ENCODE data around the gene CDC42EP2.

The CDC42EP2 gene

GRCh38 chr11:65355776-65356393 lies 41.2 kb downstream of the CDC42EP2 start:
- Histone ChIP-seq H3K36me3 (ENCODE audit: control insufficient read depth, insufficient read depth, low read length) (peaks cover 10% of the 10 kb centered on the region), H3K4me3 (ENCODE audit: low read length) (no peak overlapping the region; the same call in 1 of the 2 replicates), H3K27ac (ENCODE audit: low read length) (no peak overlapping the region), H3K4me1 (ENCODE audit: control insufficient read depth, insufficient read depth, low read length) (no peaks in the 10 kb centered on the region), H3K27me3 (ENCODE audit: control insufficient read depth, insufficient read depth, low read length) (no peaks in the 10 kb centered on the region; the same call in 1 of the 2 replicates), H3K9me3 (ENCODE audit: control insufficient read depth, insufficient read depth, low read length) (no peaks in the 10 kb centered on the region)
- DNase-seq (ENCODE audit: low read depth, low spot score) = no peak
- WGBS (ENCODE audit: insufficient coverage, insufficient read length) = no CpG with 5 or more reads among the region's 35 CpGs

GRCh38 chr11:65356394-65356972 lies 41.8 kb downstream of the CDC42EP2 start:
- Histone ChIP-seq H3K27me3 (ENCODE audit: control insufficient read depth, insufficient read depth, low read length) (no peaks in the 10 kb centered on the region; the same call in 1 of the 2 replicates), H3K27ac (ENCODE audit: low read length) (no peak overlapping the region), H3K36me3 (ENCODE audit: control insufficient read depth, insufficient read depth, low read length) (peaks cover 8% of the 10 kb centered on the region), H3K9me3 (ENCODE audit: control insufficient read depth, insufficient read depth, low read length) (no peaks in the 10 kb centered on the region), H3K4me3 (ENCODE audit: low read length) (no peak overlapping the region), H3K4me1 (ENCODE audit: control insufficient read depth, insufficient read depth, low read length) (no peaks in the 10 kb centered on the region)
- DNase-seq (ENCODE audit: low read depth, low spot score) = no peak
- WGBS (ENCODE audit: insufficient coverage, insufficient read length) = no CpG with 5 or more reads among the region's 30 CpGs

DNA sequence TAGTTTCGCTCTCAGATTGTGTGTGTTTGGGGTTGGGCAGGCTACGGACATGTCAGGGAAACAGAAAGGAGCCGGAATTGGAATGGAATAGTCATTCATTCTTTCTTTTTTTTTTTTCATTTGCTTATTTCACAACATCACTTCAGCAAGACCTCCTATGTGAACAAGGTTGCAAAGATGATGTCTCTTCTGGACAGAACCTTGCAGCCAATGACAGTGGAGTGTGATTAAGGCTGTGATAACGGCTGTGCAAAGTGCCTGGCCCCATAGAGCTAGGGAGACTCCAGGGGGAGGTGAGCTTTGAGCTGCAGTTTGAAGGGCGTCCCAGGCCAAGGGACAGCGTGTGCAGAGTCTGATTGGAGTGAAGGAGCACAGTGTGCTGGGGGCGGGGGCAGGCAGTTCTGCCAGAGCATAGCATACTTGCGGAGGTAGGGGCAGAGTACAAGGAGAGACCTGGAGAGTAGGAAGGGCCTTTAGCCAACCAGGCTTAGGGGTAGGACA lies 43.2 kb downstream of the CDC42EP2 start:
- H3K4me3 ChIP-seq (ENCODE audit: low read length) = no peak overlapping the region

DNA sequence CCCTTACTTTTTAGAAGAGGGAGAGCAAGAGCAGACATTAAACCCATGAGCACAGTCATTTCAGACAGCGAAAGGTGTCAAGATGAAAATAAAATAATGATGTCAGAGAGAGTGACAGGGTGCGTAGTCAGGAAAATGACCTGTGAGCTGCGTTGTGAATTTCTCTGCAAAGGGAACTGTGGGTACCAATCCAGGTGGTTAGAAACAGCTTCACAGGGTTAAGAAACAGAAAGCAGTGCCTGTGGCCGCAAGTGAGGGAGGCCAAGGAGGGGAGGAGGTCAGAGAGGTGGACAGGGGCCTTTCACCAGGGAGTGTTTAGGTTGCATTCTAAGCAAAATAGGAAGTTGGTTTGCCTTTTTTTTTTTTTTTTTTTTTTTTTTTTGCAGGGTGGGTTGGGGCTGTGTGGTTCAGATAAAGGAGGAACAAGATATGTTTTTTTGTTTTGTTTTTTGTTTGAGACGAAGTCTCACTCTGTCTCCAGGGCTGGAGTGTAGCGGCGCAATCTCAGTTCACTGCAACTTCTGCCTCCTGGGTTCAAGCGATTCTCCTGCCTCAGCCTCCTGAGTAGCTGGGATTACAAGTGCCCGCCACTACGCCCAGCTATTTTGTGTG lies 47.8 kb downstream of the CDC42EP2 start:
- WGBS (ENCODE audit: insufficient coverage, insufficient read length) = no CpG with 5 or more reads among the region's 10 CpGs
- H3K27me3 ChIP-seq (ENCODE audit: control insufficient read depth, insufficient read depth, low read length) = no peaks in the 10 kb centered on the region
- no peak overlapping the region for H3K27ac ChIP-seq (ENCODE audit: low read length)
- no peaks in the 10 kb centered on the region for H3K9me3 ChIP-seq (ENCODE audit: control insufficient read depth, insufficient read depth, low read length)
- no peaks in the 10 kb centered on the region for H3K4me1 ChIP-seq (ENCODE audit: control insufficient read depth, insufficient read depth, low read length)
- DNase-seq (ENCODE audit: low read depth, low spot score) = no peak
- H3K36me3 ChIP-seq (ENCODE audit: control insufficient read depth, insufficient read depth, low read length) = no peaks in the 10 kb centered on the region
- no peak overlapping the region for H3K4me3 ChIP-seq (ENCODE audit: low read length)

More for the DNA sequence above, 43.2 kb downstream of the CDC42EP2 start:
- H3K4me1 ChIP-seq (ENCODE audit: control insufficient read depth, insufficient read depth, low read length) = no peaks in the 10 kb centered on the region
- no peak for DNase-seq (ENCODE audit: low read depth, low spot score)
- no peak overlapping the region for H3K27ac ChIP-seq (ENCODE audit: low read length)
- no peaks in the 10 kb centered on the region; the same call in 1 of the 2 replicates for H3K36me3 ChIP-seq (ENCODE audit: control insufficient read depth, insufficient read depth, low read length)
- H3K9me3 ChIP-seq (ENCODE audit: control insufficient read depth, insufficient read depth, low read length) = no peaks in the 10 kb centered on the region
- no CpG with 5 or more reads among the region's 8 CpGs for WGBS (ENCODE audit: insufficient coverage, insufficient read length)
- H3K27me3 ChIP-seq (ENCODE audit: control insufficient read depth, insufficient read depth, low read length) = no peaks in the 10 kb centered on the region; the same call in 1 of the 2 replicates

GRCh38 chr11:65362966-65363365 lies 48.3 kb downstream of the CDC42EP2 start:
- H3K9me3 ChIP-seq (ENCODE audit: control insufficient read depth, insufficient read depth, low read length) = no peaks in the 10 kb centered on the region
- no CpG with 5 or more reads among the region's 6 CpGs for WGBS (ENCODE audit: insufficient coverage, insufficient read length)
- H3K4me3 ChIP-seq (ENCODE audit: low read length) = no peak overlapping the region
- H3K27ac ChIP-seq (ENCODE audit: low read length) = no peak overlapping the region
- H3K4me1 ChIP-seq (ENCODE audit: control insufficient read depth, insufficient read depth, low read length) = no peaks in the 10 kb centered on the region
- DNase-seq (ENCODE audit: low read depth, low spot score) = no peak
- H3K27me3 ChIP-seq (ENCODE audit: control insufficient read depth, insufficient read depth, low read length) = no peaks in the 10 kb centered on the region
- H3K36me3 ChIP-seq (ENCODE audit: control insufficient read depth, insufficient read depth, low read length) = no peaks in the 10 kb centered on the region

- H3K36me3 ChIP-seq (ENCODE audit: control insufficient read depth, insufficient read depth, low read length) = no peaks in the 10 kb centered on the region
- no peak for DNase-seq (ENCODE audit: low read depth, low spot score)
- no peaks in the 10 kb centered on the region for H3K4me1 ChIP-seq (ENCODE audit: control insufficient read depth, insufficient read depth, low read length)
- no CpG with 5 or more reads among the region's 3 CpGs for WGBS (ENCODE audit: insufficient coverage, insufficient read length)
- H3K27me3 ChIP-seq (ENCODE audit: control insufficient read depth, insufficient read depth, low read length) = no peaks in the 10 kb centered on the region
- H3K27ac ChIP-seq (ENCODE audit: low read length) = no peak overlapping the region
- no peak overlapping the region for H3K4me3 ChIP-seq (ENCODE audit: low read length)
- H3K9me3 ChIP-seq (ENCODE audit: control insufficient read depth, insufficient read depth, low read length) = no peaks in the 10 kb centered on the region
Measured at GRCh38 chr11:65363770-65364169, 49.1 kb downstream of the CDC42EP2 start.

GRCh38 chr11:65366340-65366773 lies 51.7 kb downstream of the CDC42EP2 start:
- no peak for DNase-seq (ENCODE audit: low read depth, low spot score)
- no peaks in the 10 kb centered on the region for H3K4me1 ChIP-seq (ENCODE audit: control insufficient read depth, insufficient read depth, low read length)
- H3K36me3 ChIP-seq (ENCODE audit: control insufficient read depth, insufficient read depth, low read length) = no peaks in the 10 kb centered on the region
- no peak overlapping the region for H3K27ac ChIP-seq (ENCODE audit: low read length)
- no CpG with 5 or more reads among the region's 4 CpGs for WGBS (ENCODE audit: insufficient coverage, insufficient read length)
- no peak overlapping the region for H3K4me3 ChIP-seq (ENCODE audit: low read length)
- no peaks in the 10 kb centered on the region for H3K9me3 ChIP-seq (ENCODE audit: control insufficient read depth, insufficient read depth, low read length)
- H3K27me3 ChIP-seq (ENCODE audit: control insufficient read depth, insufficient read depth, low read length) = no peaks in the 10 kb centered on the region

GRCh38 chr11:65370659-65371049 lies 56.0 kb downstream of the CDC42EP2 start:
- Histone ChIP-seq H3K9me3 (ENCODE audit: control insufficient read depth, insufficient read depth, low read length) (no peaks in the 10 kb centered on the region), H3K4me3 (ENCODE audit: low read length) (no peak overlapping the region), H3K27me3 (ENCODE audit: control insufficient read depth, insufficient read depth, low read length) (no peaks in the 10 kb centered on the region), H3K4me1 (ENCODE audit: control insufficient read depth, insufficient read depth, low read length) (no peaks in the 10 kb centered on the region), H3K27ac (ENCODE audit: low read length) (no peak overlapping the region), H3K36me3 (ENCODE audit: control insufficient read depth, insufficient read depth, low read length) (no peaks in the 10 kb centered on the region)
- no peak for DNase-seq (ENCODE audit: low read depth, low spot score)
- no CpG with 5 or more reads among the region's 6 CpGs for WGBS (ENCODE audit: insufficient coverage, insufficient read length)

All from iPS DF 6.9 (cell line).